HepG2 (cell line): Measurements from ENCODE around the gene JSRP1. TPM values are rescaled to one million over a fixed set of nuclear protein-coding genes. Genes with fewer than 3 reads are reported as not detected.

Experiments
- AFF4 ChIP-seq: sonication (generic); formaldehyde crosslinking; IDR thresholded peaks from 2 replicates; pipeline ENCODE4 v1.4.0; 2020; ENCODE audit warnings: missing genetic modification reagents
- AGO1 ChIP-seq: fragments of 200-400 bp; formaldehyde crosslinking; IDR thresholded peaks from 2 replicates; pipeline ENCODE4 v1.6.1; 2017; ENCODE audit warnings: mild to moderate bottlenecking, low read depth, low read length, moderate library complexity; ENCODE audit not compliant: poor library complexity, severe bottlenecking
- DNMT3B ChIP-seq: conservative IDR thresholded peaks from 2 replicates; pipeline ENCODE4 v1.6.1; 2016; ENCODE audit warnings: missing biosample characterization, control low read depth
- E2F2 ChIP-seq: sonication (generic); formaldehyde crosslinking; IDR thresholded peaks from 2 replicates; pipeline ENCODE4 v1.4.0; 2020; ENCODE audit warnings: missing genetic modification reagents, borderline replicate concordance
- MAZ ChIP-seq, 2 experiments: sonication (generic) in 1 of 2; formaldehyde crosslinking in 1 of 2; IDR thresholded peaks; 2 replicates each; pipeline versions ENCODE4 v1.5.0 to v1.6.1; 2012 to 2020; ENCODE audit warnings: low read depth in 2 of 2, mild to moderate bottlenecking in 2 of 2, borderline replicate concordance in 1 of 2, improper control_type of control experiment in 1 of 2, low read length in 1 of 2, missing genetic modification reagents in 1 of 2, moderate library complexity in 1 of 2
- MED1 ChIP-seq: sonication (generic); formaldehyde crosslinking; IDR thresholded peaks from 2 replicates; pipeline ENCODE4 v1.4.0; 2020; ENCODE audit warnings: missing genetic modification reagents
- SAFB2 ChIP-seq: sonication (generic); formaldehyde crosslinking; IDR thresholded peaks from 2 replicates; pipeline ENCODE4 v1.5.1; 2020; ENCODE audit warnings: missing genetic modification reagents, low read depth, mild to moderate bottlenecking, borderline replicate concordance
- SETDB1 ChIP-seq: sonication (generic); formaldehyde crosslinking; IDR thresholded peaks from 2 replicates; pipeline ENCODE4 v1.5.1; 2020; ENCODE audit warnings: missing genetic modification reagents, mild to moderate bottlenecking, borderline replicate concordance
- SRF ChIP-seq: IDR thresholded peaks from 2 replicates; pipeline ENCODE4 v1.6.1; 2011; ENCODE audit warnings: mild to moderate bottlenecking, low read depth, low read length, moderate library complexity
- SRSF1 ChIP-seq: fragments of 200-400 bp; formaldehyde crosslinking; optimal IDR thresholded peaks from 2 replicates; pipeline ENCODE3; 2017; ENCODE audit warnings: mild to moderate bottlenecking, low read depth, low read length, moderate library complexity
- ZNF326 ChIP-seq: sonication (generic); formaldehyde crosslinking; IDR thresholded peaks from 2 replicates; pipeline ENCODE4 v1.4.0; 2020; ENCODE audit warnings: missing genetic modification reagents, borderline replicate concordance
- ZNF431 ChIP-seq: sonication (generic); formaldehyde crosslinking; IDR thresholded peaks from 2 replicates; pipeline ENCODE4 v1.9.0; 2022; ENCODE audit warnings: missing genetic modification reagents, low read depth, mild to moderate bottlenecking, borderline replicate concordance
- ZNF543 ChIP-seq: sonication (generic); formaldehyde crosslinking; IDR thresholded peaks from 2 replicates; pipeline ENCODE4 v1.4.0; 2020; ENCODE audit warnings: mild to moderate bottlenecking, missing genetic modification reagents
- ZNF607 ChIP-seq: sonication (generic); formaldehyde crosslinking; IDR thresholded peaks from 2 replicates; pipeline ENCODE4 v1.5.1; 2020; ENCODE audit warnings: missing genetic modification reagents, mild to moderate bottlenecking, borderline replicate concordance
- ZNF713 ChIP-seq: sonication (generic); formaldehyde crosslinking; IDR thresholded peaks from 2 replicates; pipeline ENCODE4 v1.4.0; 2020; ENCODE audit warnings: mild to moderate bottlenecking, missing genetic modification reagents
- ZSCAN22 ChIP-seq: sonication (generic); formaldehyde crosslinking; IDR thresholded peaks from 2 replicates; pipeline ENCODE4 v1.4.0; 2020; ENCODE audit warnings: mild to moderate bottlenecking, missing genetic modification reagents
- polyA plus RNA-seq, 8 experiments: library from polyadenylated mRNA; depleted of rRNA in 3 of 8; stranded (reverse) in 7 of 8; unstranded in 1 of 8; fragments of >200 nt; fragmentation: Illumina TruSeq in 4 of 8; extraction: Trizol in 4 of 8; gene quantifications; 2 replicates each; pipeline versions ENCODE4 v1.2.1 to v1.2.3, GENCODE V29; 2011 to 2016; ENCODE audit warnings: low read depth in 4 of 8, missing spikeins in 1 of 8, mixed read lengths in 1 of 8; ENCODE audit not compliant: insufficient read depth in 1 of 8
- total RNA-seq, 5 experiments: library from RNA; depleted of rRNA; stranded (reverse); fragments of >200 nt; fragmentation: Illumina TruSeq; extraction: Trizol; gene quantifications; 2 replicates each; pipeline ENCODE4 v1.2.3, GENCODE V29; 2016; ENCODE audit warnings: low read depth in 1 of 5
- TF ChIP-seq, protein P1 (sequence below): IDR thresholded peaks from 2 replicates; pipeline ENCODE4 v1.6.1; 2016
- TF ChIP-seq, protein P2 (sequence below), 2 experiments: fragments of 450-650 bp in 1 of 2; sonication (generic) in 1 of 2; formaldehyde crosslinking; IDR thresholded peaks; 2 replicates each; pipeline versions ENCODE4 v1.5.0 to v1.8.0; 2020 to 2022; ENCODE audit warnings: mild to moderate bottlenecking in 1 of 2, missing genetic modification reagents in 1 of 2
- TF ChIP-seq, protein P3 (sequence below): sonication (generic); formaldehyde crosslinking; conservative IDR thresholded peaks from 2 replicates; pipeline ENCODE4 v1.4.0; 2020; ENCODE audit warnings: missing genetic modification reagents

JSRP1 gene
- total and polyA plus RNA-seq, 2 of the 13 experiments (the other 11 are each of a cell fraction or from before 2014, with no cell fraction given): 0.16 to 0.38 TPM

- TF ChIP-seq AFF4 (CRISPR knock-in tag): no peak
- no peak for TF ChIP-seq SETDB1 (CRISPR knock-in tag)
- TF ChIP-seq SAFB2 (CRISPR knock-in tag): no peak
- TF ChIP-seq ZSCAN22 (CRISPR knock-in tag): no peak
- no peak; the same call in 1 of the 2 replicates for TF ChIP-seq ZNF543 (CRISPR knock-in tag)
- TF ChIP-seq, protein P1, sequence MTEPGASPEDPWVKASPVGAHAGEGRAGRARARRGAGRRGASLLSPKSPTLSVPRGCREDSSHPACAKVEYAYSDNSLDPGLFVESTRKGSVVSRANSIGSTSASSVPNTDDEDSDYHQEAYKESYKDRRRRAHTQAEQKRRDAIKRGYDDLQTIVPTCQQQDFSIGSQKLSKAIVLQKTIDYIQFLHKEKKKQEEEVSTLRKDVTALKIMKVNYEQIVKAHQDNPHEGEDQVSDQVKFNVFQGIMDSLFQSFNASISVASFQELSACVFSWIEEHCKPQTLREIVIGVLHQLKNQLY (CRISPR knock-in tag): no peak; the same call in 1 of the 2 replicates
- no peak for TF ChIP-seq SRF
- TF ChIP-seq DNMT3B: no peak
- peak; percentile 47 for TF ChIP-seq SRSF1
- no peak for TF ChIP-seq ZNF713 (CRISPR knock-in tag)
- no peak for TF ChIP-seq E2F2 (CRISPR knock-in tag)
- TF ChIP-seq ZNF326 (CRISPR knock-in tag): no peak
- TF ChIP-seq MAZ (IDR thresholded peaks at IDR 0.05; ENCODE audit: borderline replicate concordance, low read depth, low read length): 0 out of 2 replicates have a peak, but pooled peaks have one; percentile 44
- peak; percentile 80; the same call in 1 of the 2 replicates for TF ChIP-seq MAZ (CRISPR knock-in tag; IDR thresholded peaks at IDR 0.05; ENCODE audit: low read depth)
- no peak for TF ChIP-seq ZNF607 (CRISPR knock-in tag)
- no peak for TF ChIP-seq ZNF431 (CRISPR knock-in tag)
- TF ChIP-seq, protein P2, sequence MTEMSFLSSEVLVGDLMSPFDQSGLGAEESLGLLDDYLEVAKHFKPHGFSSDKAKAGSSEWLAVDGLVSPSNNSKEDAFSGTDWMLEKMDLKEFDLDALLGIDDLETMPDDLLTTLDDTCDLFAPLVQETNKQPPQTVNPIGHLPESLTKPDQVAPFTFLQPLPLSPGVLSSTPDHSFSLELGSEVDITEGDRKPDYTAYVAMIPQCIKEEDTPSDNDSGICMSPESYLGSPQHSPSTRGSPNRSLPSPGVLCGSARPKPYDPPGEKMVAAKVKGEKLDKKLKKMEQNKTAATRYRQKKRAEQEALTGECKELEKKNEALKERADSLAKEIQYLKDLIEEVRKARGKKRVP (CRISPR knock-in tag; IDR thresholded peaks at IDR 0.05): no peak
- TF ChIP-seq AGO1: no peak
- TF ChIP-seq MED1: no peak
- TF ChIP-seq, protein P3, sequence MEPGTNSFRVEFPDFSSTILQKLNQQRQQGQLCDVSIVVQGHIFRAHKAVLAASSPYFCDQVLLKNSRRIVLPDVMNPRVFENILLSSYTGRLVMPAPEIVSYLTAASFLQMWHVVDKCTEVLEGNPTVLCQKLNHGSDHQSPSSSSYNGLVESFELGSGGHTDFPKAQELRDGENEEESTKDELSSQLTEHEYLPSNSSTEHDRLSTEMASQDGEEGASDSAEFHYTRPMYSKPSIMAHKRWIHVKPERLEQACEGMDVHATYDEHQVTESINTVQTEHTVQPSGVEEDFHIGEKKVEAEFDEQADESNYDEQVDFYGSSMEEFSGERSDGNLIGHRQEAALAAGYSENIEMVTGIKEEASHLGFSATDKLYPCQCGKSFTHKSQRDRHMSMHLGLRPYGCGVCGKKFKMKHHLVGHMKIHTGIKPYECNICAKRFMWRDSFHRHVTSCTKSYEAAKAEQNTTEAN (CRISPR knock-in tag): peak; percentile 17; the same call in 1 of the 2 replicates
Measured at GRCh38 chr19:2253106-2254063, 2.8 kb downstream of the JSRP1 start (continued).
